Upper lobe of right lung (tissue), 1 donor: ENCODE data around the gene PPM1B. TPM values are rescaled to one million over a fixed set of nuclear protein-coding genes. Genes with fewer than 3 reads are reported as not detected.

Source experiments
- ATAC-seq: fragments of 200-7000 bp; cut with Tn5 transposase; one replicate; pipeline ENCODE4 v1.9.1; 2020; ENCODE audit warnings: mild to moderate bottlenecking, moderate library complexity
- DNase-seq: peaks from one replicate; pipeline ENCODE4 v3.0.0-alpha.2; 2020
- H3K27ac ChIP-seq: fragments of 200-600 bp; one replicate; pipeline ENCODE4 v1.8.0; 2022
- H3K27me3 ChIP-seq: fragments of 200-600 bp; one replicate; pipeline ENCODE4 v1.8.0; 2022; ENCODE audit warnings: mild to moderate bottlenecking
- H3K36me3 ChIP-seq: fragments of 200-600 bp; one replicate; pipeline ENCODE4 v1.8.0; 2022
- H3K4me1 ChIP-seq: fragments of 200-600 bp; one replicate; pipeline ENCODE4 v1.8.0; 2022
- H3K4me3 ChIP-seq: fragments of 200-600 bp; one replicate; pipeline ENCODE4 v1.8.0; 2022; ENCODE audit warnings: mild to moderate bottlenecking
- H3K9me3 ChIP-seq: fragments of 200-600 bp; one replicate; pipeline ENCODE4 v1.8.0; 2022
- intact Hi-C: fragments of 100-400 bp; cut with DNase I; formaldehyde crosslinking; loops from one replicate; pipeline ENCODE4 v1.11.0; 2022
- total RNA-seq: library from RNA; stranded (reverse); fragmentation: NEBNext Ultra II Directional; extraction: Animal tissue kit (Norgen Biotek cat#: 25700); gene quantifications from one replicate; pipeline ENCODE4 v1.2.1, GENCODE V29; 2021
- TF ChIP-seq, protein P1 (sequence below): fragments of 200-600 bp; IDR thresholded peaks from one replicate; pipeline ENCODE4 v1.8.0; 2022; ENCODE audit warnings: antibody characterized with exemption
- donor health status: DM: no; HTN: yes; CAD: no; lungs with severe emphysema.

The PPM1B gene
- total RNA-seq, 1 donor from 2014 or later: 45.8 TPM

DNA sequence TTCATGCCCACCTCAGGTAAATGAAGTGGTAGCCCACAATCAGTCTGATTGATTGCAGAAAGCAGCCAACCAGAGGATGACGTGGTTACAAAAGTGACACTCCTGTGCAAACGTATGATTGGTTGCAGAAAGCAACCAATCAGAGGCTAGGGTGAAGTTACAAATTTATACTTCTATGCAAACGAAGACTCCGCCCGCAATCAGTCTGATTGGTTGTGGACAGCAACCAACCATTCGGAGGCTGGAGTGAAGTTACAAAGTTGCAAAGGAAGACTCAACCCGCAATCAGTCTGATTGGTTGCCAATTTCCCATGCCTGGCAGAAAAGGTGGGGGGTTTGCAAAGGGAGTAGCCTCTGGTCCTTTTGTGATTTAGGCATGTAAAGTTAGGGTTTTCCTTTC lies 102.6 kb downstream of the PPM1B start:
- Histone ChIP-seq H3K4me3 (no peak overlapping the region), H3K4me1 (no peaks in the 10 kb centered on the region), H3K27ac (no peak overlapping the region), H3K36me3 (no peaks in the 10 kb centered on the region), H3K27me3 (no peaks in the 10 kb centered on the region), H3K9me3 (no peaks in the 10 kb centered on the region)
- intact Hi-C loops: no loop called here
- TF ChIP-seq, protein P1, sequence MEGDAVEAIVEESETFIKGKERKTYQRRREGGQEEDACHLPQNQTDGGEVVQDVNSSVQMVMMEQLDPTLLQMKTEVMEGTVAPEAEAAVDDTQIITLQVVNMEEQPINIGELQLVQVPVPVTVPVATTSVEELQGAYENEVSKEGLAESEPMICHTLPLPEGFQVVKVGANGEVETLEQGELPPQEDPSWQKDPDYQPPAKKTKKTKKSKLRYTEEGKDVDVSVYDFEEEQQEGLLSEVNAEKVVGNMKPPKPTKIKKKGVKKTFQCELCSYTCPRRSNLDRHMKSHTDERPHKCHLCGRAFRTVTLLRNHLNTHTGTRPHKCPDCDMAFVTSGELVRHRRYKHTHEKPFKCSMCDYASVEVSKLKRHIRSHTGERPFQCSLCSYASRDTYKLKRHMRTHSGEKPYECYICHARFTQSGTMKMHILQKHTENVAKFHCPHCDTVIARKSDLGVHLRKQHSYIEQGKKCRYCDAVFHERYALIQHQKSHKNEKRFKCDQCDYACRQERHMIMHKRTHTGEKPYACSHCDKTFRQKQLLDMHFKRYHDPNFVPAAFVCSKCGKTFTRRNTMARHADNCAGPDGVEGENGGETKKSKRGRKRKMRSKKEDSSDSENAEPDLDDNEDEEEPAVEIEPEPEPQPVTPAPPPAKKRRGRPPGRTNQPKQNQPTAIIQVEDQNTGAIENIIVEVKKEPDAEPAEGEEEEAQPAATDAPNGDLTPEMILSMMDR: no peak
- no peak for ATAC-seq
- no peak for DNase-seq

DNA sequence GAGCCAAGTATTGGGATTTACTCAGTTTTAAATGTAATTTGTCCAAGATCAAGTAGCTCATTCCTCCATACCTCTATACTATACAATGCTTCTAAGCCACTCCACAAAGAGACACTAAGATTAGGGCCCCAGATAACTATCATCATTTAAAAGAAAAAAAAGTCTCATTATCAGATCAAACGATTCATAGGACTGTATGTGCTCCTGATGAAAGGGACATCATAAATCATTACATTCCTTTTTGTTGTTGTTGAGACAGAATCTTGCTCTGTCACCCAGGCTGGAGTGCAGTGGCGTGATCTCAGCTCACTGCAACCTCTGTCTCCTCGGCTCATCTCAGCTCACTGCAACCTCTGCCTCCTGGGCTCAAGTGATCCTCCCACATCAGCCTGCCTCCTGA lies 104.4 kb downstream of the PPM1B start:
- Histone ChIP-seq H3K4me1 (no peaks in the 10 kb centered on the region), H3K36me3 (no peaks in the 10 kb centered on the region), H3K27me3 (no peaks in the 10 kb centered on the region), H3K4me3 (no peak overlapping the region), H3K9me3 (no peaks in the 10 kb centered on the region), H3K27ac (no peak overlapping the region)
- ATAC-seq (no peak), DNase-seq (no peak)
- TF ChIP-seq, protein P1: no peak
- intact Hi-C loops: no loop called here

DNA sequence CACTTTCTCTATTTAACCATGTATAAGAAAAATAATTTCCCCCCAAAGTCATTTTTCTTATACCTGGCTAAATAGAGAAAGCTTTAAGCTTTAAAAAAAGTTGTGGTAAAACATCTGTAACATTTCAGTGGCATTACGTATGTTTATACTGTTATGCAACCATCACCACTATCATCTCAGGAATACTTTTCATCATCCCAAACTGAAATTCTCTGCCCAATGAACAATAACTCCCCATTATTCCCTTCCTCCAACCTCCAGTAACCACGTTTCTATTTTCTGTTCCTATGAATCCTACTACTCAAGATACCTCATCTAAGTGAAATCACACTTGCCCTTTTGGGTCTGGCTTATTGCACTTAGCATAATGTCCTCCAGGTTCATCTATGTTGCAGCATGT lies 104.9 kb downstream of the PPM1B start:
- Histone ChIP-seq H3K36me3 (no peaks in the 10 kb centered on the region), H3K27me3 (no peaks in the 10 kb centered on the region), H3K4me3 (no peak overlapping the region), H3K27ac (no peak overlapping the region), H3K9me3 (no peaks in the 10 kb centered on the region), H3K4me1 (no peaks in the 10 kb centered on the region)
- intact Hi-C loops: no loop called here
- DNase-seq: no peak
- TF ChIP-seq, protein P1: no peak
- ATAC-seq: no peak

DNA sequence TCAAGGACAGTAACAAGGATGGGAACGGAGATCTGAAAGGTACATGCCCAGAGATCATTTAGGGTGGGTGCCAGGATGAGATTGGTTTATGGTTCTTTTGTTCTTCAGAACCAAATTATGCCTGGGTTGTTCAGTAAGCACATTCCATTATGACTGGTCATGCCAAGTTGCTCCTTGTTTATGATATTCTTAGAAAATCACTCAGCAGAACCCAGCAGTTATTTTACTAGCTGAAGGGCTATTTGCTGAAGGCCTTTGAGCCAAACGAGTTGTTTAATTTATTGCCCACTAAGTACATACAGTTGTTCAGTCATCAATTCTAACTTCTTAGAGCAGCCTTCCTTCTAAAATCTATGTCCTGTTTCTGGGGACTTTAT lies 107.2 kb downstream of the PPM1B start:
- H3K9me3 ChIP-seq: no peaks in the 10 kb centered on the region
- no peaks in the 10 kb centered on the region for H3K4me1 ChIP-seq
- no peaks in the 10 kb centered on the region for H3K27me3 ChIP-seq
- no peak overlapping the region for H3K4me3 ChIP-seq
- DNase-seq (no peak), ATAC-seq (no peak)
- intact Hi-C loops: no loop called here
- H3K36me3 ChIP-seq: no peaks in the 10 kb centered on the region
- no peak overlapping the region for H3K27ac ChIP-seq
- TF ChIP-seq, protein P1: no peak

DNA sequence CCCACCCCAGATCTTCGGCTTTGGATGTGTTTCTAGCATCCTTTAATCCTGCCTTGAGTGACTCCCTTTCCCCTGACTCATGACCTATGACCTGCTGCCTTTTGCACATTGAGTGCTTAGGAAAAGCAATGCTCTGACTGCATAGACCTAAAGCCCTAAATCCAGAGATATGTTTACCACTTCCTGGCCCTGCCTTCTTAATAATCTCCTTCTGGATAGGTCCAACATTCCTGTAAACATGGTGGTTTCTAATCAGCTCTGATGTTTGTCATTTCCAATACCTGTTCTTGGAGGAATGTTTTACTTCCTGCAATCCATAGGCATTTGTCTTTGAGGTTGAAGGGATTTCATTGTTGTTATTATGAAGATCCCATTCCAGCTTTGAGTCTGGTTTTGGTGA lies 108.9 kb downstream of the PPM1B start:
- no peaks in the 10 kb centered on the region for H3K4me1 ChIP-seq
- no peak for ATAC-seq
- TF ChIP-seq, protein P1: no peak
- H3K36me3 ChIP-seq: no peaks in the 10 kb centered on the region
- H3K27me3 ChIP-seq: no peaks in the 10 kb centered on the region
- no peaks in the 10 kb centered on the region for H3K9me3 ChIP-seq
- no peak overlapping the region for H3K27ac ChIP-seq
- DNase-seq: no peak
- no peak overlapping the region for H3K4me3 ChIP-seq
- intact Hi-C loops: no loop called here

DNA sequence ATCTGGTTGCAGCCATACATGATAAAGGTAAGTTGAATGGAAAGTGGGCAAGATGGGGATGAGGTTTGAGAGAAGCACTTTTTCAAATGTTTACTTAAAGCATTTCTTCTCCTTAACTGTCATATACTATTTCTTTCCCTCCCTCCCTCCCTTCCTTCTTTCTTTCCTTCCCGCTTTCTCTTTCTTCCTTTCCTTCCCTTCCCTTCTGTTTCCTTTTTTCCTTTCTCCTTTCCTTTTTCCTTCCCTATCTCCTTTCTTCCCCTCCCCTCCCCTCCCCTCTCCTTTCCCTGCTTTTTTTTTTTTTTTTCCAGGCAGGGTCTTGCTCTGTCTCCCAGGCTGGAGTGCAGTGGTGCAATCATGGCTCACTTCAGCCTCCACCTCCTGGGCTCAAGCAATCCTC lies 112.2 kb downstream of the PPM1B start:
- intact Hi-C loops: no loop called here
- TF ChIP-seq, protein P1: no peak
- ATAC-seq (no peak), DNase-seq (no peak)
- no peaks in the 10 kb centered on the region for H3K4me1 ChIP-seq
- H3K9me3 ChIP-seq: no peaks in the 10 kb centered on the region
- H3K36me3 ChIP-seq: no peaks in the 10 kb centered on the region
- H3K27me3 ChIP-seq: no peaks in the 10 kb centered on the region
- no peak overlapping the region for H3K27ac ChIP-seq
- no peak overlapping the region for H3K4me3 ChIP-seq
